ENCODE results near the gene SLC17A7. TPM values are rescaled to one million over a fixed set of nuclear protein-coding genes. Genes with fewer than 3 reads are reported as not detected.

Gene SLC17A7
- total and polyA plus RNA-seq, 2 of the 8 experiments (the other 6 are each of a cell fraction or from before 2014, with no cell fraction given), result 2.7 to 3.0 TPM

DNA sequence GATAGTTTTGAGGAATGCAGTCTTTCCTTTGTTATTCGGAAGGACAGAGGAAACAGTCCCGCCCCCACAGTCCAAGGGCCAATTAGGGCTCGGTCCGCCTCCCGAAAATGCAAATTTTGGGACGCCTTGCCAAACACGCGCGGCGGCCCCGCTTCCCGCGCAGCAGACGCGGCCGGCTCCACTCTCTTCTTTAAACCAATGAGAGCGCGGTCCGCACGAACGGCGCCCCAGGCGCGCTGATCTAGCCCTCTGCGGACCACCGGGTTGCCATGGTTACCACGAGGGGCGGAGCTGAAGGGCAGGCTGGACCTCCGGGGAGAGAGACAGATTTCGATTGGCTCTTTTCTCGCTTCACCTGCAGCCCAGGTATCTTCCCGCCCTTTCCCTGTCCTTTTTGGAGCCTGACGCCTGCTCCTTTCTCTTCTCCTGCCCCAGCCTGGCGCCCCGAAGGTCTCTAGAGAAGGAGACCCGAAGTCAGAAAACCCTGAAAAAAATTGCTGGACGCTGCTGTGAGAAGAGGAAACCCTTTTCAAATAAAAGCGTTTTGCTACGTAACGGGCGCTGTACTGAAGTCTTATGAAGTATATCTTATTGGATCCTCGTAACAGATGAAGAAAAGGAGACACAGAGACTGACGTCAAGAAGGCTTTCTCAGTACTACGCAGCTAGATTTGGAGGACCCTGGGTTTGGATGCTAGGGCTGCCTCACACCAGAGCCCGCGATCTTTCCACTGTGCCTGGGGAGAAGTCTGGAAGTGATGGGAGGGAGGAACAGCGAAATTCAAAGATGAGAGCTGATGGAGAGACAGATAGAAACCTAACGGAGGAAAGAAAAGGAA is 20.1 kb downstream of the SLC17A7 start:
- DNase-seq (ENCODE audit: low read depth in 1 of 2, low spot score in 2 of 2) (peak; percentile 79 to 99), FAIRE-seq (peak; percentile 93)
- Histone ChIP-seq H3K4ac (replicated peaks; ENCODE audit: insufficient read length, low read depth, low read length) (no peak overlapping the region), H2BK15ac (ENCODE audit: low read length) (no peak overlapping the region), H3K27me3 (replicated peaks in 1 of 4; ENCODE audit: control insufficient read depth in 3 of 4, extremely low read depth in 1 of 4, insufficient read depth in 3 of 4, low read length in 3 of 4) (peaks cover 23 to 51% (median 46%) of the 10 kb centered on the region in 4 experiments), H3K56ac (replicated peaks; ENCODE audit: insufficient read length, low read depth, low read length) (no peak overlapping the region), H3K79me1 (ENCODE audit: low read depth, low read length) (no peaks in the 10 kb centered on the region), H3K36me3 (ENCODE audit: control insufficient read depth in 2 of 4, insufficient read depth in 4 of 4, low read length in 3 of 4) (no peaks in the 10 kb centered on the region), H3K27ac (ENCODE audit: low read depth, low read length) (no peak overlapping the region), H2BK5ac (ENCODE audit: low read depth, low read length) (no peak overlapping the region), H3K9me3 (ENCODE audit: insufficient read depth in 2 of 2, low read depth in 1 of 2, low read length in 1 of 2) (no peaks in the 10 kb centered on the region), H3K14ac (ENCODE audit: insufficient read length) (no peak overlapping the region), H4K20me1 (replicated peaks in 1 of 2; ENCODE audit: control insufficient read depth in 1 of 2, insufficient read depth in 2 of 2, low read length in 2 of 2) (no peaks in the 10 kb centered on the region), H3K23me2 (ENCODE audit: low read depth, low read length) (peaks cover 10% of the 10 kb centered on the region; the same call in 1 of the 2 replicates), H3K18ac (ENCODE audit: extremely low read depth, low read length) (no peak overlapping the region), H4K91ac (replicated peaks; ENCODE audit: insufficient read length, low read length) (no peak overlapping the region), H2BK120ac (replicated peaks; ENCODE audit: low read depth, low read length) (no peak overlapping the region), H3K79me2 (ENCODE audit: control insufficient read depth in 1 of 2, insufficient read depth in 2 of 2, low read length in 2 of 2) (no peaks in the 10 kb centered on the region), H3K4me1 (replicated peaks in 1 of 4; ENCODE audit: control insufficient read depth in 3 of 4, insufficient read depth in 4 of 4, low read length in 3 of 4) (peaks cover 7 to 28% (median 17%) of the 10 kb centered on the region in 4 experiments), H3K4me3 (ENCODE audit: extremely low read depth in 1 of 4, insufficient read depth in 2 of 4, low read depth in 3 of 4, low read length in 4 of 4) (peak overlapping the region in 1 of 4 experiments; percentile 9; a peak in 1 of 8 replicates), H2AK5ac (ENCODE audit: low read depth, low read length) (no peak overlapping the region), H4K5ac (ENCODE audit: insufficient read length, low read depth, low read length) (no peak overlapping the region), H3K23ac (ENCODE audit: insufficient read length) (no peak overlapping the region), H2BK20ac (ENCODE audit: low read length) (no peak overlapping the region), H3K9ac (replicated peaks in 1 of 4; ENCODE audit: extremely low read depth in 1 of 4, low read depth in 3 of 4, low read length in 3 of 4) (no peak overlapping the region), H2BK12ac (ENCODE audit: low read depth, low read length) (no peak overlapping the region), H4K8ac (ENCODE audit: extremely low read depth, insufficient read depth, low read length) (no peak overlapping the region), H3K4me2 (ENCODE audit: insufficient read depth in 1 of 2, low read depth in 2 of 2, low read length in 2 of 2) (peak overlapping the region; percentile 19 to 40; a peak in 3 of 4 replicates), H2AFZ (ENCODE audit: low read length) (no peak overlapping the region)
- 26% methylated on average over 34 of the region's 48 CpGs; no CpG with 5 or more reads in 1 of the 2 experiments for WGBS, 2 experiments (ENCODE audit: extremely low coverage in 1 of 2, insufficient coverage in 1 of 2, insufficient read length in 1 of 2, insufficient replicate concordance in 2 of 2, low coverage in 1 of 2, low lambda C conversion rate in 2 of 2, missing lambda C conversion rate in 1 of 2)
- POLR2A ChIA-PET (ENCODE audit: partially characterized antibody), result interaction anchor here (0.6 to 2.1 kb wide), 9 partner anchors 8 to 61 kb away, joined by 3 to 8 read pairs (median 4); partner anchors contain the start of genes PIH1D1 and TEAD2
- CTCF ChIA-PET (ENCODE audit: partially characterized antibody), result interaction anchor here (0.5 to 14.7 kb wide), 12 partner anchors 7 to 149 kb away, joined by 3 to 291 read pairs (median 4); partner anchors contain the start of gene PIH1D1
- TF ChIP-seq SIN3A (conservative IDR thresholded peaks at IDR 0.05 in 1 of 2, IDR thresholded peaks at IDR 0.05 in 1 of 2; ENCODE audit: low read depth in 1 of 2, low read length in 2 of 2), result no peak
- peak; percentile 92 for TF ChIP-seq MAX (IDR thresholded peaks at IDR 0.05)
- TF ChIP-seq E2F6 (IDR thresholded peaks at IDR 0.05), result peak; percentile 99
- TF ChIP-seq HDAC2 (IDR thresholded peaks at IDR 0.05; ENCODE audit: borderline replicate concordance in 1 of 2, low read depth in 2 of 2, low read length in 2 of 2), result no peak
- peak; percentile 65 for TF ChIP-seq SP1 (IDR thresholded peaks at IDR 0.05; ENCODE audit: low read depth, low read length)
- no peak for TF ChIP-seq SIRT6 (IDR thresholded peaks at IDR 0.05; ENCODE audit: low read length)
- TF ChIP-seq CREB1 (IDR thresholded peaks at IDR 0.05), result peak; percentile 25; the same call in 1 of the 2 replicates
- no peak for TF ChIP-seq CBX5 (IDR thresholded peaks at IDR 0.05; ENCODE audit: low read depth, low read length)
- no peak for TF ChIP-seq EP300 (IDR thresholded peaks at IDR 0.05; ENCODE audit: borderline replicate concordance in 1 of 2, low read depth in 2 of 2, low read length in 2 of 2)
- TF ChIP-seq CHD2 (IDR thresholded peaks at IDR 0.05; ENCODE audit: low read length), result 0 out of 2 replicates have a peak, but pooled peaks have one; percentile 17
